ENCODE measurements around the gene NCAPG2.
"Not testable (repeated sequence)": the region's sequence is repeated elsewhere in the genome, so short reads cannot be mapped to it uniquely, and the experiment has no call there.

NCAPG2 gene

DNA sequence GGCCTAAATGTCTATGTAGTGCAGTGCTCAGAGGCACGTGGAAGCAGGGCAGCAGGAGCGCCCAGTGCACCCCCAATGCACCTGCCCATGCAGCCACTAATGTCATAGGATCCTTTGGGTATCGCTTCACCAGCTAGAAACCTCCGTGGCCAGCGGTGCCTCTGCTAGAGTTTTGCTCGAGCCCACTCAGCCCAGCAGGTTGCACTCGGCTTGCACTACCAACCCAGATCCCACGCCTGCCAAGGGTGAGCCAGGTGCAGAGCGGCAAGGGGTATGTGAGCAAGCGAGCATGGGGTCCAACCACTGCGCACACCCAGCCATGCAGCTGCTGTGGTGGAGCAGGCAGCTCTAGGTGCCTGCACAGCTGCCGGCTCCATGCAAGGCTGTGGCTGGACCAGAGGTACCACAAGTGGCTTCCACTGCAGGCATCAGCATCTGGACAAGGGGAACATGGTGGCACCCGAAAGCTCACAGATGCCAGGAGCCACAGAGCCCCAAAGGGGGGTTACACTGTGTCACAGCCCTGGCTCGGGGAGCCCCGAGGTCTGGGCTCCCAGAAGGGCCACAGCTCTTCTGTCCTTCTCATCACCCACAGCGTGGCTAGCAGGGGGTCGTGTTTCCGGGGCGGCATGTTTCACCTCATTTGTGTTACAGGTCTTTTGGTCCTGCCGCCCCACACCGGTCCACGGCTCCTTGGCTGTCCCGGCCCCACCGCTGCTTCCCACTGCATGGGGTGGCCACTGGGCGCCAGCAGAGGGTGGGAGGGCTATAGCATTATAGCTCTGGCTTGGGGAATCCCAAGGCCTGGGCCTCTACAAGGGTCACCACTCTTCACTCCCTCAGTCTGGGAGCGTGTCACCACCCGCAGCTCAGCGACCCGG, 2.3 kb upstream of the NCAPG2 start:
- TF ChIP-seq, protein P1, sequence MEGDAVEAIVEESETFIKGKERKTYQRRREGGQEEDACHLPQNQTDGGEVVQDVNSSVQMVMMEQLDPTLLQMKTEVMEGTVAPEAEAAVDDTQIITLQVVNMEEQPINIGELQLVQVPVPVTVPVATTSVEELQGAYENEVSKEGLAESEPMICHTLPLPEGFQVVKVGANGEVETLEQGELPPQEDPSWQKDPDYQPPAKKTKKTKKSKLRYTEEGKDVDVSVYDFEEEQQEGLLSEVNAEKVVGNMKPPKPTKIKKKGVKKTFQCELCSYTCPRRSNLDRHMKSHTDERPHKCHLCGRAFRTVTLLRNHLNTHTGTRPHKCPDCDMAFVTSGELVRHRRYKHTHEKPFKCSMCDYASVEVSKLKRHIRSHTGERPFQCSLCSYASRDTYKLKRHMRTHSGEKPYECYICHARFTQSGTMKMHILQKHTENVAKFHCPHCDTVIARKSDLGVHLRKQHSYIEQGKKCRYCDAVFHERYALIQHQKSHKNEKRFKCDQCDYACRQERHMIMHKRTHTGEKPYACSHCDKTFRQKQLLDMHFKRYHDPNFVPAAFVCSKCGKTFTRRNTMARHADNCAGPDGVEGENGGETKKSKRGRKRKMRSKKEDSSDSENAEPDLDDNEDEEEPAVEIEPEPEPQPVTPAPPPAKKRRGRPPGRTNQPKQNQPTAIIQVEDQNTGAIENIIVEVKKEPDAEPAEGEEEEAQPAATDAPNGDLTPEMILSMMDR (conservative IDR thresholded peaks at IDR 0.05; ENCODE audit: low read length) = no peak
- no peak for DNase-seq (ENCODE audit: low read depth)
- H3K4me3 ChIP-seq (ENCODE audit: low read length) = no peak overlapping the region

DNA sequence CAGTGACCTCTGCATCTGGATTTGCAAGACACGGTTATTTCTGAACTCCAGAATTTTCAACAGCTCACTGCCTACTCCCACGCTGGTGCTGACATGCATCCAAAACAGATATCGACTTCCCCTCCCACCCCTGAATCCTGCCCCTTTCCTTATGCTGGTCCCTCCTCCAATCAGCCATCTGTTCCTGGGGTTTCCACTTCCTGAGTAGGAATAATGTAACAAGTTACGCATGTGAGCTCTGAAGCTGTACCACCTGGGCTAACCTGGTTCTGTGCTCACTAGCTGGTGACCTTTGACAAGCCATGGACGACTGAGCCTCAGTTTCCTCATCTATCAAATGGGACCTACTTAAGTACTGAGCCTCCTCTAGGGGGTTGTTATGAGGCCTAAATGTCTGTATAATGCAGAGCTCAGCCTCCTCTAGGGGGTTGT, 1.7 kb upstream of the NCAPG2 start:
- TF ChIP-seq, protein P1 (conservative IDR thresholded peaks at IDR 0.05; ENCODE audit: low read length) = no peak
- no peak overlapping the region for H3K4me3 ChIP-seq (ENCODE audit: low read length)
- no peak for DNase-seq (ENCODE audit: low read depth)

DNA sequence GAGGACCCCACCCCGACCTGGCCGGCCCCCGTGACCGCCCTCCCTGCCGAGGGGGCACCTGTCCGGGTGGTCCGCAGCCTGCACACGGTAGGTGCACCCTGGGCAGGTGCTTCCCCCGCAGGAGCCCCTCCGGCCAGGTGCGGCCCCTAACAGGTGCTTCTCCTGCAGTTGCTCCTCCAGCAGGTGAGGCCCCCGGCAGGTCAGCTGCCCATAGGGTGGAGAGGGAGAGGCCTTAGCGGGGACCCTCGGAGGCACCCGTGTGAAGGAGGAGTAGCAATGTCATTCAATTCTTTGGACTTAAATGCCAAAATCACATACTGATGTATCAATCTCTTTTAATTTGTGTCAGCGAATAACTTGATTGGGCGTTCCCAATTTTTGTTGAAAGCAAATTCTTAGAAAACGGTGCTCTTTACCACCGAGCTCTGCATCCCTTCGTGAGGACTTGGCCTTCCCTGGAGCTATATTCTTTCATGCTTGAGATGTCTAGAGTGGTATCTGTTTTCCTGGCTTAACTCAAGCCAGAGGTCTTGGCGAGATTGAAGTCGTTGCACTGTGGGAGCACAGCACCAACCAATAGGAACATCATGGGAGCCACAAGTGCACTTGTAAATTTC, 738 bp upstream of the NCAPG2 start:
- H3K4me3 ChIP-seq (ENCODE audit: low read length) = peak overlapping the region; percentile 80
- DNase-seq (ENCODE audit: low read depth) = peak; percentile 14
- TF ChIP-seq, protein P1 (conservative IDR thresholded peaks at IDR 0.05; ENCODE audit: low read length) = no peak

DNA sequence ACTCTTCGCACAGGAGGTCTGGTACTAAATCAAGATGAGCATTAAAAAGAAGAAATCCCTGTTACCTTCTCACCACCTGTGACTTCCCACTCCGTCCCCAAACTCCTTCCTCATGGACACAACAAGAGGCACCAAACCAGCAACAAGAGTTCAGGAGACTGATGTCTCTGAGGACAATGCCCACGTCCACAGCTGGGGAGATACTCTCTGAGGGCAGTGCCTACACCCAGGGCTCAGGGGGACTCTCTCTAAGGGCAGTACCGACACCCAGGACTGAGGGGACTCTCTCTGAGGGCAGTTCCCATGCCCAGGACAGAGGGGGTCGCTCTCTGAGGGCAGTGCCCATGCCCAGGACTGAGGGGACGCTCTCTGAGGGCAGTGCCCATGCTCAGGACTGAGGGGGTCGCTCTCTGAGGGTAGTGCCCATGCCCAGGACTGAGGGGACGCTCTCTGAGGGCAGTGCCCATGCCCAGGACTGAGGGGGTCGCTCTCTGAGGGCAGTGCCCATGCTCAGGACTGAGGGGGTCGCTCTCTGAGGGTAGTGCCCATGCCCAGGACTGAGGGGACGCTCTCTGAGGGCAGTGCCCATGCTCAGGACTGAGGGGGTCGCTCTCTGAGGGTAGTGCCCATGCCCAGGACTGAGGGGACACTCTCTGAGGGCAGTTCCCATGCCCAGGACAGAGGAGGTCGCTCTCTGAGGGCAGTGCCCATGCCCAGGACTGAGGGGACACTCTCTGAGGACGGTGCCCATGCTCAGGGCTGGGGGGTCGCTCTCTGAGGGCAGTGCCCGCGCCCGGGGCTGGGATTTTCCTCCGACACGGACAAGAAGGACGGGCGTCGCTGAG, 703 bp downstream of the NCAPG2 start:
- peak overlapping the region; percentile 95 for H3K4me3 ChIP-seq (ENCODE audit: low read length)
- DNase-seq (ENCODE audit: low read depth) = not testable (repeated sequence)

DNA sequence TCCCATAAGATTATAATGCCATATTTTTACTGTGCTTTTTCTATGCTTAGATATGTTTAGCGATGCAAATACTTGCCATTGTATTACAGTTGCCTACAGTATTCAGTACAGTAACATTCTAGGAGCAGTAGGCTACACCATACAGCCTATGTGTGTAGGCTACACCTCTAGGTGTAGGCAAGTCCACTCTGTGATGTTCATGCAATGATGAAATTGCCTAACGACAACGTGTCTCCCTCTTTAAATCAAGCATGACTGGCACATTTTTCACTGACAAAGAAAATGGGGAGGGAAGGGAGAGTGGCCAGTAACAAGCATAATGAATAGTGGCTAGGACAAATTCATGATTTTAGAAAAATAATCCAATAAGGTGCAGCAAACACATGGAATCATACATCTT, 1.7 kb downstream of the NCAPG2 start:
- no peak for DNase-seq (ENCODE audit: low read depth)
- H3K4me3 ChIP-seq (ENCODE audit: low read length) = no peak overlapping the region
- TF ChIP-seq, protein P1 (conservative IDR thresholded peaks at IDR 0.05; ENCODE audit: low read length) = no peak

DNA sequence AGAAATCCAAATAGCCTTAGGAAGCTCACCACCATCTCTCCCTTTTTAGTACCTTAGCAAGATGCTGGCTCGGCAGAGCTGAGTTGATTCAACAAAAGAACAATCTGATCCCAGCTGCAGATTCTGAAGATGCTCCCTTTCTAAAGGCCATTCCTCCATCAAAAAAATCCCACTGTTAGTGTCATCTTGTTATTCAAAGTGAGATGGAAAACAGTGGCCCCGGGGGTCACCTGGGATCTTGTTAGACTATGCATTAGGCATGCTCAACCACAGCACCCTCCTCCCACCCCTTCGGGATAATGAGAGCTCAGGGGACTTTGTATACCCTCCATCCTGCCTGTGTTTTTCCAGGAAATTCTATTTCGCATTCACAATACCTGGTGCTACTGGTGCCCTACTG, 2.4 kb downstream of the NCAPG2 start:
- no peak for DNase-seq (ENCODE audit: low read depth)
- no peak overlapping the region for H3K4me3 ChIP-seq (ENCODE audit: low read length)
- TF ChIP-seq, protein P1 (conservative IDR thresholded peaks at IDR 0.05; ENCODE audit: low read length) = no peak

DNA sequence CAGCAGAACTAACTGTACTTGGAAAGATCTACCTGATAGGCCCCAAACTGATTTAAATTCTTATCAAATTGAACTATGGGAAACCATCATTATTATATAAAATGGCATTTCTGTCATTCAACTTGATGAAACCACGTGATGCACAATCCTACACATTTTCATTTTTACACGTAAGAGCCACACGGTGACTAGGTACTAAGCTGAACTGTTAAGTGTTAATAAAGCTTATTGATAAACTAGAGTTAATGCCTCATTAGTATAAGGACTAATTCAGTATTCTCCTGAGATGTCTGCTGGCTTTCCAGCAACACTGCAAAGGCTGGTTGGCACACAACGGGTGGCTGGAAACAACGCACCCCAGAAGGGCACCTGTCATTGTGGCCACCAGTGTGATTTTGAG, 4.6 kb downstream of the NCAPG2 start:
- H3K4me3 ChIP-seq (ENCODE audit: low read length) = no peak overlapping the region
- no peak for DNase-seq (ENCODE audit: low read depth)
- TF ChIP-seq, protein P1 (conservative IDR thresholded peaks at IDR 0.05; ENCODE audit: low read length) = no peak
